Thyroid gland (tissue), 4 donors: Measurements from ENCODE around the gene RAP1GAP2. TPM values are rescaled to one million over a fixed set of nuclear protein-coding genes. Genes with fewer than 3 reads are reported as not detected.

ENCODE experiments used
- DNase-seq, 2 donors: peaks; one replicate each; pipeline ENCODE4 v3.0.0-alpha.2; 2019
- H3K27ac ChIP-seq, 3 donors: fragments of 200-600 bp; sonication (generic); 1 replicate in 2 of 3; 2 replicates in 1 of 3; pipeline ENCODE4 v1.5.1; 2016 to 2019; ENCODE audit warnings: mild to moderate bottlenecking in 1 of 3, moderate library complexity in 1 of 3
- H3K27me3 ChIP-seq: fragments of 200-600 bp; sonication (generic); one replicate; pipeline ENCODE4 v1.5.1; 2019
- H3K36me3 ChIP-seq, 2 donors: fragments of 200-600 bp; sonication (generic); one replicate each; pipeline ENCODE4 v1.5.1; 2016 to 2019
- H3K4me1 ChIP-seq, 2 donors: fragments of 200-600 bp; sonication (generic); one replicate each; pipeline ENCODE4 v1.5.1; 2017 to 2019
- H3K4me3 ChIP-seq, 3 donors: fragments of 200-600 bp; sonication (generic); replicated peaks in 1 of 3; 1 replicate in 2 of 3; 2 replicates in 1 of 3; pipeline ENCODE4 v1.5.1; 2016; ENCODE audit warnings: mild to moderate bottlenecking in 1 of 3
- H3K9me3 ChIP-seq: fragments of 200-600 bp; sonication (generic); one replicate; pipeline ENCODE4 v1.5.1; 2017
- POLR2A ChIP-seq, 2 donors: fragments of 450-650 bp; IDR thresholded peaks; one replicate each; pipeline ENCODE4 v1.6.1; 2017; ENCODE audit warnings: antibody characterized with exemption in 2 of 2, mild to moderate bottlenecking in 2 of 2, moderate library complexity in 1 of 2
- WGBS, 2 donors: methylation state at CpG; one replicate each; pipeline ENCODE4 v1.1.5; 2017; 5-methylcytosine and 5-hydroxymethylcytosine counted together
- intact Hi-C: fragments of 100-400 bp; cut with DNase I; formaldehyde crosslinking; loops from one replicate; pipeline ENCODE4 v1.15.1; 2023
- total RNA-seq, 4 donors: library from RNA; depleted of rRNA; stranded (reverse); fragments of >200 nt; gene quantifications; one replicate each; pipeline ENCODE4 v1.2.3, GENCODE V29; 2016
- TF ChIP-seq, protein P1 (sequence below), 6 experiments: fragments of 200-600 bp in 3 of 6; fragments of 450-650 bp in 3 of 6; sonication (generic) in 3 of 6; IDR thresholded peaks; one replicate each; pipeline ENCODE4 v1.5.1; 2016 to 2019; ENCODE audit warnings: antibody characterized with exemption in 6 of 6, mild to moderate bottlenecking in 2 of 6, inconsistent platforms in 1 of 6, moderate library complexity in 1 of 6

The RAP1GAP2 gene
- total RNA-seq, 4 donors from 2014 or later: 5.9 to 8.4 (median 6.8) TPM

GRCh38 chr17:2962729-2963128 is 166.5 kb downstream of the RAP1GAP2 start:
- no peak for DNase-seq
- H3K9me3 ChIP-seq: no peaks in the 10 kb centered on the region
- no peaks in the 10 kb centered on the region for H3K27me3 ChIP-seq
- no peaks in the 10 kb centered on the region for H3K36me3 ChIP-seq
- peaks cover 8 to 19% of the 10 kb centered on the region in 2 donors for H3K4me1 ChIP-seq
- 87 to 95% methylated on average over 8 to 9 of the region's 14 CpGs for WGBS, 2 donors
- H3K4me3 ChIP-seq: no peak overlapping the region
- H3K27ac ChIP-seq: no peak overlapping the region
- intact Hi-C loops: no loop called here
- TF ChIP-seq POLR2A (IDR thresholded peaks at IDR 0.05): no peak
- TF ChIP-seq, protein P1, sequence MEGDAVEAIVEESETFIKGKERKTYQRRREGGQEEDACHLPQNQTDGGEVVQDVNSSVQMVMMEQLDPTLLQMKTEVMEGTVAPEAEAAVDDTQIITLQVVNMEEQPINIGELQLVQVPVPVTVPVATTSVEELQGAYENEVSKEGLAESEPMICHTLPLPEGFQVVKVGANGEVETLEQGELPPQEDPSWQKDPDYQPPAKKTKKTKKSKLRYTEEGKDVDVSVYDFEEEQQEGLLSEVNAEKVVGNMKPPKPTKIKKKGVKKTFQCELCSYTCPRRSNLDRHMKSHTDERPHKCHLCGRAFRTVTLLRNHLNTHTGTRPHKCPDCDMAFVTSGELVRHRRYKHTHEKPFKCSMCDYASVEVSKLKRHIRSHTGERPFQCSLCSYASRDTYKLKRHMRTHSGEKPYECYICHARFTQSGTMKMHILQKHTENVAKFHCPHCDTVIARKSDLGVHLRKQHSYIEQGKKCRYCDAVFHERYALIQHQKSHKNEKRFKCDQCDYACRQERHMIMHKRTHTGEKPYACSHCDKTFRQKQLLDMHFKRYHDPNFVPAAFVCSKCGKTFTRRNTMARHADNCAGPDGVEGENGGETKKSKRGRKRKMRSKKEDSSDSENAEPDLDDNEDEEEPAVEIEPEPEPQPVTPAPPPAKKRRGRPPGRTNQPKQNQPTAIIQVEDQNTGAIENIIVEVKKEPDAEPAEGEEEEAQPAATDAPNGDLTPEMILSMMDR (IDR thresholded peaks at IDR 0.05): no peak

GRCh38 chr17:2963332-2964027 is 167.2 kb downstream of the RAP1GAP2 start:
- DNase-seq: no peak
- no peak for TF ChIP-seq POLR2A (IDR thresholded peaks at IDR 0.05)
- TF ChIP-seq, protein P1 (IDR thresholded peaks at IDR 0.05): no peak
- H3K9me3 ChIP-seq: no peaks in the 10 kb centered on the region
- 80 to 82% methylated on average over 8 to 11 of the region's 21 CpGs for WGBS, 2 donors
- H3K4me3 ChIP-seq: no peak overlapping the region
- no peaks in the 10 kb centered on the region for H3K27me3 ChIP-seq
- intact Hi-C loops: no loop called here
- H3K27ac ChIP-seq: no peak overlapping the region
- H3K36me3 ChIP-seq: no peaks in the 10 kb centered on the region
- peaks cover 8 to 19% of the 10 kb centered on the region in 2 donors for H3K4me1 ChIP-seq

GRCh38 chr17:2964028-2964356 is 167.8 kb downstream of the RAP1GAP2 start:
- DNase-seq: no peak
- no peaks in the 10 kb centered on the region for H3K36me3 ChIP-seq
- intact Hi-C loops: no loop called here
- TF ChIP-seq POLR2A (IDR thresholded peaks at IDR 0.05): no peak
- TF ChIP-seq, protein P1 (IDR thresholded peaks at IDR 0.05): no peak
- no peaks in the 10 kb centered on the region for H3K9me3 ChIP-seq
- peaks cover 8 to 19% of the 10 kb centered on the region in 2 donors for H3K4me1 ChIP-seq
- 77 to 89% methylated on average over 3 to 4 of the region's 6 CpGs for WGBS, 2 donors
- no peaks in the 10 kb centered on the region for H3K27me3 ChIP-seq
- no peak overlapping the region for H3K27ac ChIP-seq
- no peak overlapping the region for H3K4me3 ChIP-seq

- H3K27ac ChIP-seq: no peak overlapping the region
- WGBS, 2 donors: 82 to 88% methylated on average over 9 to 10 of the region's 10 CpGs
- DNase-seq: no peak
Observed at GRCh38 chr17:2964370-2964769, 168.1 kb downstream of the RAP1GAP2 start.

DNA sequence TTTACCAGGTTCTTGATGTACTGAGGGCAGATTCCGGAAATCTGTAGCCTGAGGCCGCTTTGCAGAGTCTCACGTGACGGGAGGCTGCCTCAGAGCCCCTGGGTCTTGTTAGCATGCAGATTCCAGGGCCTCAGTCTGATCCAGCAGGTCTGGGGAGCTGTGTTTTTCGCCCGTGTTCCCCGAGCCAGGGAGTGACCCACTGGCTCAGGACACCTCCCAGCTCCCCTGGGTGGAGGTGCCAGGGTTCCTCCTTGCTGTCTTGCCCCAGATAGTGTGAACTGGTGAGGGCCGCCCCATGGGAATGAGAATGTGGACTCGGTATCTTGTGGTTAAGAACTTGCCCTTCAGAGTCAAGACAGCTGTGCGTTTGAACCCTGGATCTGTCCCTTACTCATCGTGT is 168.6 kb downstream of the RAP1GAP2 start:
- no peak overlapping the region for H3K27ac ChIP-seq
- no peaks in the 10 kb centered on the region for H3K9me3 ChIP-seq
- TF ChIP-seq, protein P1 (IDR thresholded peaks at IDR 0.05): no peak
- TF ChIP-seq POLR2A (IDR thresholded peaks at IDR 0.05): no peak
- WGBS, 2 donors: 90 to 91% methylated on average over 8 to 11 of the region's 11 CpGs
- no peak overlapping the region for H3K4me3 ChIP-seq
- DNase-seq: no peak
- no peaks in the 10 kb centered on the region for H3K27me3 ChIP-seq
- intact Hi-C loops: no loop called here
- no peaks in the 10 kb centered on the region for H3K36me3 ChIP-seq
- peaks cover 8 to 17% of the 10 kb centered on the region in 2 donors for H3K4me1 ChIP-seq

More at GRCh38 chr17:2964370-2964769, 168.1 kb downstream of the RAP1GAP2 start:
- H3K9me3 ChIP-seq: no peaks in the 10 kb centered on the region
- peaks cover 8 to 19% of the 10 kb centered on the region in 2 donors for H3K4me1 ChIP-seq
- TF ChIP-seq POLR2A (IDR thresholded peaks at IDR 0.05): no peak
- TF ChIP-seq, protein P1 (IDR thresholded peaks at IDR 0.05): no peak
- no peaks in the 10 kb centered on the region for H3K27me3 ChIP-seq
- no peak overlapping the region for H3K4me3 ChIP-seq
- intact Hi-C loops: no loop called here
- no peaks in the 10 kb centered on the region for H3K36me3 ChIP-seq
